Breast epithelium (tissue), 3 donors: ENCODE measurements around the gene FERMT2.

ENCODE experiments used
- POLR2A ChIP-seq: fragments of 450-650 bp; IDR thresholded peaks from one replicate; pipeline ENCODE4 v1.6.1; 2016; ENCODE audit warnings: antibody characterized with exemption, mild to moderate bottlenecking, moderate library complexity
- TF ChIP-seq, protein P1 (sequence below), 3 donors: fragments of 450-650 bp; IDR thresholded peaks; one replicate each; pipeline ENCODE4 v1.5.1; 2016 to 2017; ENCODE audit warnings: antibody characterized with exemption in 3 of 3, mild to moderate bottlenecking in 3 of 3, moderate library complexity in 3 of 3

DNA sequence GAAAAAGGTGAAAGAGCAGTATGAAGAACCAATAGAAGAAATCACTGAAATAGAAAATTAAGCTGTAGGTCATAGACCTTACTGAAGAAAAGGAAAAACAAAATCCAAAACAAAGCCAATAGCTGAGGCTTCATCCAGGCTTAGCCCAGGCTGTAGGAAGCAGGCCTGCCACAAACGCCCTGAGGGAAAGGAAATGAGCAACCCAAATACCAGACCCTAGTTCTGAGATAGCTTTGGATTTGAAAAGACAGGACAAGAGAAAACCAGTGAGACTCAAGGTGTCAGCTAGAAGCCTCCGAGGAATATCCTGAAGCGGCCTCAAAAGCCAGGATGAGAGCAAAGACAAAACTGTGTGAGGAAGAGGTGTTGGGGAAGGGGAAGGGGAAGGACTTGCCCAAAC, 79.2 kb downstream of the FERMT2 start:
- TF ChIP-seq, protein P1, sequence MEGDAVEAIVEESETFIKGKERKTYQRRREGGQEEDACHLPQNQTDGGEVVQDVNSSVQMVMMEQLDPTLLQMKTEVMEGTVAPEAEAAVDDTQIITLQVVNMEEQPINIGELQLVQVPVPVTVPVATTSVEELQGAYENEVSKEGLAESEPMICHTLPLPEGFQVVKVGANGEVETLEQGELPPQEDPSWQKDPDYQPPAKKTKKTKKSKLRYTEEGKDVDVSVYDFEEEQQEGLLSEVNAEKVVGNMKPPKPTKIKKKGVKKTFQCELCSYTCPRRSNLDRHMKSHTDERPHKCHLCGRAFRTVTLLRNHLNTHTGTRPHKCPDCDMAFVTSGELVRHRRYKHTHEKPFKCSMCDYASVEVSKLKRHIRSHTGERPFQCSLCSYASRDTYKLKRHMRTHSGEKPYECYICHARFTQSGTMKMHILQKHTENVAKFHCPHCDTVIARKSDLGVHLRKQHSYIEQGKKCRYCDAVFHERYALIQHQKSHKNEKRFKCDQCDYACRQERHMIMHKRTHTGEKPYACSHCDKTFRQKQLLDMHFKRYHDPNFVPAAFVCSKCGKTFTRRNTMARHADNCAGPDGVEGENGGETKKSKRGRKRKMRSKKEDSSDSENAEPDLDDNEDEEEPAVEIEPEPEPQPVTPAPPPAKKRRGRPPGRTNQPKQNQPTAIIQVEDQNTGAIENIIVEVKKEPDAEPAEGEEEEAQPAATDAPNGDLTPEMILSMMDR (IDR thresholded peaks at IDR 0.05), result no peak
- no peak for TF ChIP-seq POLR2A
